IPS-15b (cell line): Measurements from ENCODE around the gene NFATC4.

ENCODE experiments used
- H3K27me3 ChIP-seq: one replicate; pipeline ENCODE4 v1.6.1; 2013; ENCODE audit warnings: low read length; ENCODE audit not compliant: control insufficient read depth, insufficient read depth
- H3K36me3 ChIP-seq: one replicate; pipeline ENCODE4 v1.6.1; 2013; ENCODE audit warnings: low read length; ENCODE audit not compliant: control insufficient read depth, insufficient read depth
- H3K4me1 ChIP-seq: one replicate; pipeline ENCODE4 v1.6.1; 2013; ENCODE audit warnings: mild to moderate bottlenecking, low read length; ENCODE audit not compliant: control insufficient read depth, insufficient read depth
- H3K4me3 ChIP-seq: one replicate; pipeline ENCODE4 v1.5.1; 2013; ENCODE audit warnings: low read depth, low read length
- H3K9ac ChIP-seq: one replicate; pipeline ENCODE4 v1.6.1; 2013; ENCODE audit warnings: low read depth, mild to moderate bottlenecking, low read length
- H3K9me3 ChIP-seq: one replicate; pipeline ENCODE4 v1.6.1; 2013; ENCODE audit warnings: mild to moderate bottlenecking, low read length; ENCODE audit not compliant: control insufficient read depth, insufficient read depth

Gene NFATC4

GRCh38 chr14:24398293-24398652 is 30.3 kb downstream of the NFATC4 start:
- Histone ChIP-seq H3K4me1 (peaks cover 18% of the 10 kb centered on the region), H3K36me3 (peaks cover 4% of the 10 kb centered on the region), H3K27me3 (peaks cover 4% of the 10 kb centered on the region), H3K9ac (no peak overlapping the region), H3K9me3 (no peaks in the 10 kb centered on the region), H3K4me3 (peak overlapping the region; percentile 88)

DNA sequence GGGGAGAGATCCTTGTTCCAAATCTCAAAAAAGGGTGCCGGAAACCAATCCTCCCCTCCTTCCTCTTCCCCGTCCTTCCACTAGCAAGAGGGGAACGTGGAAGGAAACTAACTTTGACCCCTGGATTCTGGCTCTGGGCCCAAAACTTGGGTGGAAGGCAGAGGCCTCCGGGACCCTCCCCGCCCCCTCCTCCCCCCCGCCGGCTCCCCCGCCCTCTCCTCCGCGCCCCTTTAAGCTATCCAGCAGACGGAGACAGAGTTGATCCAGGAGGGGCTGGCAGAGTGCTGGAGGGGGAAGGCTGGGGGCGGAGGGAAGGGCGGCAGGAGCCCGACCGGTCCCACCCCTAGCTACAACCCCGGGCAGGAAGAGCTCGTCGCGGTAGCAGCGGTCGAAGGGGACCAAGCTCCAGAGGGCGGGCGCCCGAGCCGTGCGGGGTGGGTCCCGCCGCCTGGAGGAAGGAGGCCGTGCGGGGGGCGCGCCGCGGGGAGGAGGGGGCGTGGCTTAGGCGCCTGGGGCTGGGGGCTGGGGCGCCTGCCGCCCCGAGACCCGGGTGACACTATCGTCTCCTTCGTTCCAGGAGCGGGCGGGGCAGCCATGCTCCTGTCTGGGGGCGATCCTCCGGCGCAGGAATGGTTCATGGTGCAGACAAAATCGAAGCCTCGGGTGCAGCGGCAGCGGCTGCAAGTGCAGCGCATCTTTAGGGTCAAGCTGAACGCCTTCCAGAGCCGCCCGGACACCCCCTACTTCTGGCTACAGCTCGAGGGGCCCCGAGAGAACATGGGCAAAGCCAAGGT is 30.9 kb downstream of the NFATC4 start, which contains the start of gene NYNRIN:
Gene NYNRIN (plus strand): TSS at position 351 of the 794 bp plus-strand sequence. CDS start 244 bp downstream, at position 595.
- Histone ChIP-seq H3K9ac (peak within 1 kb of the TSS; percentile 73), H3K4me3 (peak within 1 kb of the TSS; percentile 88), H3K9me3 (no peaks in the 10 kb centered on the region), H3K36me3 (peaks cover 4% of the 10 kb centered on the region), H3K27me3 (peaks cover 4% of the 10 kb centered on the region), H3K4me1 (peaks cover 21% of the 10 kb centered on the region)

- H3K36me3 ChIP-seq: peaks cover 4% of the 10 kb centered on the region
- no peaks in the 10 kb centered on the region for H3K9me3 ChIP-seq
- peaks cover 21% of the 10 kb centered on the region for H3K4me1 ChIP-seq
- H3K9ac ChIP-seq: peak overlapping the region; percentile 73
- peak overlapping the region; percentile 88 for H3K4me3 ChIP-seq
- H3K27me3 ChIP-seq: peaks cover 4% of the 10 kb centered on the region
Measured at GRCh38 chr14:24399447-24399822, 31.5 kb downstream of the NFATC4 start.

- H3K27me3 ChIP-seq: peaks cover 4% of the 10 kb centered on the region
- peaks cover 4% of the 10 kb centered on the region for H3K36me3 ChIP-seq
- H3K9ac ChIP-seq: no peak overlapping the region
- peak overlapping the region; percentile 88 for H3K4me3 ChIP-seq
- no peaks in the 10 kb centered on the region for H3K9me3 ChIP-seq
- H3K4me1 ChIP-seq: peaks cover 21% of the 10 kb centered on the region
Measured at GRCh38 chr14:24399999-24400718, 32.2 kb downstream of the NFATC4 start.

DNA sequence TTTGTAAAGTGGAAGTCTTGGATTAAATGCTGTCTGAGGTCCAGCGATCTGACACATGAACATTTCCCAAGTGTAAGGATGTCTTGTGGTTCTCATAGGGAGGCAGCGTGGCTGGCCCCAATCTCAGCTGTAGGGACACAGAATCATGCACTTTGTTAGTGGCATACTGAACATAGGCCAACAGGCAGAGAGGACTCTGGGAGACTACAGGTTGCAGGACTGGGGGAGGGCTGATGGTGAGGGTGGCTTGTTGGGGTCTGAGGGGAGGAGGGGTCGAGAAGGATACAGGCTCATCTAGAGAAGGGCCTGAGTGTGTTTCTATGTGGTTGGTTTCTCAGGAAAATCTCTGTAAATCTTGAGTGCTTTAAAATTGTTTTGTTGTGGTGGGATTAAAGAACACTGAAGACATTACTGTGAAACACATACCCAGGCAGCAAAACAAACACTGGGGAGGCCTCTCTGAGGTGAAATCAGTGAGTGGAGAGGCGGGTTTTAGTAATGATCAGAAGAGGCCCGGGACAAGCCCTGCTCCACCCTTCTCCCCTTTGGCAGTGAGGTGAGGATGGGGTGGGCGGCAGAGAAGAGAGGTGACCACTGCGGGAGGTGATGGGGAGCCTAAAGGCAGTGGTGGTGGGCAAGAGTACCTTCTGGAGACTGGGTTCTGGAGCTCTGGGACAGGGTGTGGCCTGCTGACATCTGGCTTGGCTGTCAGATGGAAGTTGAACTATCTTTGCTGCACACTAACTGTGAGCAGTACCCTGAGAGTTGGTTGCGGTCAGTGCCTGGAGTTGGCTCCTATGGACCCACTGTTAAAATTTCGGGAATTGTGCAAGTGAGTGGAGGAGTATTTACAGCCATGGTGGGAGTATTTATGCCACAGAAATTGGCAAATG is 34.1 kb downstream of the NFATC4 start:
- Histone ChIP-seq H3K27me3 (no peaks in the 10 kb centered on the region), H3K9me3 (no peaks in the 10 kb centered on the region), H3K4me3 (no peak overlapping the region), H3K36me3 (peaks cover 4% of the 10 kb centered on the region), H3K9ac (no peak overlapping the region), H3K4me1 (peaks cover 21% of the 10 kb centered on the region)

DNA sequence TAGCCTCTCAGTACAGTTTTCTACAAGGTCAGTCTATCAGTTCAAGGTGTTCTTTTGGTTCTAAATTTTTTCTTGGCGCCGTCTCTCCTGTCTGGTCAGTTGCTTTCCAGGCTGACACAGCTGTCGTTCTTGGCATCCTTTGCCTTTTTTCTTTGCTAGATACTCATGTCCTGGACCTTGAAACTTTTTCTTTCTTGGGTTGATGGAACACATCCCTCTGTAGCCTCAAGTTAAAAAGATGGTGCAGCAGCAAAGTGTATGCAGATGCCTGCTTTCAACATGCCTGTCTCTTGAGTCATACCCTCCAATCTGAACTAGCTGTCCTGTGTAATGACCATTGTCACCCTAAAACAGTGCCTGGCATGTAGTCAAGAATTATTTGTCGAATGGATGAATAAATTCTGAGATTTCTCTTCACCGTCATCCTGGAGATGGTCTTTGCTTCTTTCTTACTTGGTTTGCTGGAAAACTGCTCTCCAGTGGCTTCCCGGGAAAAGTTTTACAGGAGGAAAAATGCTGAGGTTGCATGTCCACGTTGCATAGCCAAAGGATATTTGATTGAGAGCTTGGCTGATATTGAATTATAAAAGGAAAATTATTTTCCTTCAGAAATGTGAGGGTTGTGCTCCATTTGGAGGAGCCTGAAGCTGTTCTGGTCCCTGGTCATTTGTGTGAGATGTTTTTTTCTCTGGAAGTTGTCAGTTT is 35.5 kb downstream of the NFATC4 start:
- H3K9ac ChIP-seq: no peak overlapping the region
- no peak overlapping the region for H3K4me3 ChIP-seq
- peaks cover 15% of the 10 kb centered on the region for H3K4me1 ChIP-seq
- peaks cover 6% of the 10 kb centered on the region for H3K36me3 ChIP-seq
- no peaks in the 10 kb centered on the region for H3K9me3 ChIP-seq
- no peaks in the 10 kb centered on the region for H3K27me3 ChIP-seq

GRCh38 chr14:24404814-24405213 is 36.8 kb downstream of the NFATC4 start:
- Histone ChIP-seq H3K4me3 (no peak overlapping the region), H3K9me3 (no peaks in the 10 kb centered on the region), H3K9ac (no peak overlapping the region), H3K36me3 (peaks cover 6% of the 10 kb centered on the region), H3K27me3 (no peaks in the 10 kb centered on the region), H3K4me1 (peaks cover 12% of the 10 kb centered on the region)

GRCh38 chr14:24406416-24406815 is 38.4 kb downstream of the NFATC4 start:
- no peak overlapping the region for H3K9ac ChIP-seq
- peaks cover 12% of the 10 kb centered on the region for H3K36me3 ChIP-seq
- H3K27me3 ChIP-seq: no peaks in the 10 kb centered on the region
- H3K4me3 ChIP-seq: no peak overlapping the region
- no peaks in the 10 kb centered on the region for H3K9me3 ChIP-seq
- peaks cover 8% of the 10 kb centered on the region for H3K4me1 ChIP-seq

- H3K27me3 ChIP-seq: no peaks in the 10 kb centered on the region
- peaks cover 5% of the 10 kb centered on the region for H3K4me1 ChIP-seq
- H3K9me3 ChIP-seq: no peaks in the 10 kb centered on the region
- no peak overlapping the region for H3K4me3 ChIP-seq
- H3K9ac ChIP-seq: no peak overlapping the region
- peaks cover 8% of the 10 kb centered on the region for H3K36me3 ChIP-seq
Measured at GRCh38 chr14:24407608-24408325, 39.8 kb downstream of the NFATC4 start.

GRCh38 chr14:24408764-24409163 is 40.8 kb downstream of the NFATC4 start:
- Histone ChIP-seq H3K27me3 (no peaks in the 10 kb centered on the region), H3K4me3 (no peak overlapping the region), H3K9ac (no peak overlapping the region), H3K36me3 (peaks cover 16% of the 10 kb centered on the region), H3K4me1 (no peaks in the 10 kb centered on the region), H3K9me3 (no peaks in the 10 kb centered on the region)
